RWPE1 (cell line): Measurements from ENCODE around the gene LRIG1.

ENCODE experiments used
- CTCF ChIA-PET: fragments of 350-600 bp; sonication (Branson Sonifier 250); formaldehyde crosslinking; extraction: SDS; loops from one replicate; lab custom pipeline; 2021; lab: Yijun Ruan, JAX
- POLR2A ChIA-PET: fragments of 400-600 bp; formaldehyde crosslinking; extraction: SDS; loops from one replicate; lab custom pipeline; 2020; ENCODE audit warnings: antibody characterized with exemption; ENCODE audit not compliant: low non-redundant PET; lab: Yijun Ruan, JAX
- DNase-seq: peaks from one replicate; pipeline ENCODE4 v3.0.0; 2012; ENCODE audit warnings: low spot score
- H3K27ac ChIP-seq: fragments of 450-650 bp; 2 replicates; pipeline ENCODE4 v1.5.1; 2017
- CTCF ChIP-seq: fragments of 450-650 bp; conservative IDR thresholded peaks from 2 replicates; pipeline ENCODE4 v1.5.1; 2017; ENCODE audit warnings: low read depth, mild to moderate bottlenecking

LRIG1 gene

GRCh38 chr3:66386011-66386924 is 114.6 kb downstream of the LRIG1 start:
- no peak overlapping the region for H3K27ac ChIP-seq
- no peak for TF ChIP-seq CTCF
- DNase-seq: no peak
- ChIA-PET CTCF (no interaction called here), POLR2A (no interaction called here)

GRCh38 chr3:66385066-66385465 is 115.8 kb downstream of the LRIG1 start:
- no peak for TF ChIP-seq CTCF
- no peak for DNase-seq
- H3K27ac ChIP-seq: no peak overlapping the region
- ChIA-PET CTCF (no interaction called here), POLR2A (no interaction called here)

DNA sequence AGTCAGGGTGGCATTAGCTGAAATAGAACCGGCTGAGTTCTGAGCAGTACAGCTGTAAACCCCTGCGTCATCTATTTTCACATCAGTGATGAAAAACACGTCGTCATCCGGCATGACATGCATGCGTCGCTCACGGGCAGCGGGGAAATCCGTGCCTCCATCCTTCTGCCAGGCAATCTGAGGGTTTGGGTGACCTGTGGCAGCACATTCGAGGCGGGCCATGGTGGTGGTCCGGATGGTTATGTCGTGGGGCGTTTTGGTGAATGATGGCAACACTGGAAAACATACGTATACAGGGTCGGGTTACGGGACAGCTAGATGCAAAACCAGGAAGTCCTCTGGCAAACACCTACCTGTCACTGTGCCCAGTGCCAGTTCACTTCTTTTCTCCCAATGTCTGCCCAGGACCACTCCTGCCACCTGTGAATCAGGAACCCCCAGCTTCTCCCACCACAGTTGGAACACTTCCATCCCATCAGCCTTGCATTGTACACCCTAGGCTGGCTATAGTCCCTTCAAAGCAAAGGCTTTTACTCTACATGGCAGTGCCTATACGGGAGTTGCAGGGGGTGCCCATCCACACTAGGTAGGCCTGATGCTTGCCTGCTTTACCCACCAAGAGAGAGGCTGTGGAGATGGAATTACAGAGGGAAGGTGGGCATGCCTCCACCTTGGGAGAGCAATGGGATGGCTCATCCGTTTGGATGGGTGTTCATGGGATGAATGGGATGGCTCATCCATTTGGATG is 116.7 kb downstream of the LRIG1 start:
- TF ChIP-seq CTCF: no peak
- H3K27ac ChIP-seq: no peak overlapping the region
- ChIA-PET POLR2A (no interaction called here), CTCF (no interaction called here)
- DNase-seq: no peak

DNA sequence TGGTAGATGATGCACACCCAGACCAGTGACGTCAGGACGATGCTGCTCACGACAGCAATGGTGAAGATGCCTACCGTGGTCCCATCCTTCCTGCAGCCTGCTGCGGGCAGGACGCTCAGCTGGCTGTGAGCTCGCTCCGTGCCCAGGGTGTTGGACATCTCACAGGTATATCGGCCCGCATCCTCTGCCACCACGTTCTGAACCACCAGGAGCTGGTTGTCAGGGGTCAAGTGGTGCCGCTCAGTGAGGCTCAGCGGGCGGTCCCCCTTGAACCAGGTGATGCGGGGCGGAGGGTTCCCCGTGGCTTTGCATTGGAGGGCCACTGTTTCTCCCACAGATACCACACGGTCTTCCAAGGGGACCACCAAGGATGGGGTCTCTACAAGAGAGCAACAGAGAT is 117.8 kb downstream of the LRIG1 start:
- DNase-seq: no peak
- CTCF ChIA-PET: no interaction called here
- H3K27ac ChIP-seq: no peak overlapping the region
- TF ChIP-seq CTCF: no peak
- POLR2A ChIA-PET: no interaction called here

DNA sequence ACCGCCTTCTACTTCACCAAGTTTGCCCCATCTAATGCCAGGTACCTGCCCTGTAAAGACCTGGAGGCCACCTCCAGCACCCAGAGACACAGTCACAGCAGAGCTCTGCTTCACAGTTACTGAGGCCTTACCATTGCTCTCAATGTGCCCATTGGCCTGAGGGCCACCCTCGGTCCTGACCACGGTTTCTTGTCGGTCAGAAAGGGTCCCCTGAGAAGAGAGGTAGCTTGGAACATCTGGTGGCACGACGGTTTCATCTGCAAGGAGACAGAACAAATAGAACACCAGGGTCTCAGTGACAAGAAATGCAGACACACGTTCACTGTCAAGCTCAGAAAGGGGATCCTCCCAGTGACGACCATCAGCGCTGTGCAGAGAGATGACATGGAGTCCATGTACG is 118.7 kb downstream of the LRIG1 start:
- no peak for TF ChIP-seq CTCF
- H3K27ac ChIP-seq: no peak overlapping the region
- ChIA-PET POLR2A (no interaction called here), CTCF (no interaction called here)
- DNase-seq: no peak

- ChIA-PET POLR2A (no interaction called here), CTCF (no interaction called here)
- TF ChIP-seq CTCF: no peak
- no peak for DNase-seq
- H3K27ac ChIP-seq: no peak overlapping the region
Measured at GRCh38 chr3:66381626-66382025, 119.2 kb downstream of the LRIG1 start.
